HepG2 (cell line): ENCODE measurements around the gene PSMG3. TPM values are rescaled to one million over a fixed set of nuclear protein-coding genes. Genes with fewer than 3 reads are reported as not detected.

Experiments used
- AGO1 ChIP-seq: fragments of 200-400 bp; formaldehyde crosslinking; IDR thresholded peaks from 2 replicates; pipeline ENCODE4 v1.6.1; 2017; ENCODE audit warnings: mild to moderate bottlenecking, low read depth, low read length, moderate library complexity; ENCODE audit not compliant: poor library complexity, severe bottlenecking
- ATF2 ChIP-seq: sonication (generic); formaldehyde crosslinking; IDR thresholded peaks from 2 replicates; pipeline ENCODE4 v1.4.0; 2020; ENCODE audit warnings: missing genetic modification reagents
- EHMT2 ChIP-seq: fragments of 200-600 bp; sonication (generic); IDR thresholded peaks from 2 replicates; pipeline ENCODE4 v1.7.0; 2017; ENCODE audit warnings: antibody characterized with exemption, low read depth, low read length, borderline replicate concordance
- FOXO4 ChIP-seq: sonication (generic); formaldehyde crosslinking; conservative IDR thresholded peaks from 2 replicates; pipeline ENCODE4 v1.8.1; 2023; ENCODE audit warnings: missing genetic modification reagents
- GMEB1 ChIP-seq: sonication (generic); formaldehyde crosslinking; IDR thresholded peaks from 2 replicates; pipeline ENCODE4 v1.5.1; 2020; ENCODE audit warnings: missing genetic modification reagents, mild to moderate bottlenecking, borderline replicate concordance
- HOXA3 ChIP-seq: sonication (generic); formaldehyde crosslinking; IDR thresholded peaks from 2 replicates; pipeline ENCODE4 v1.5.0; 2020; ENCODE audit warnings: missing genetic modification reagents
- IRF9 ChIP-seq: sonication (generic); formaldehyde crosslinking; IDR thresholded peaks from 2 replicates; pipeline ENCODE4 v1.8.0; 2022; ENCODE audit warnings: missing genetic modification reagents, mild to moderate bottlenecking, borderline replicate concordance
- KDM2A ChIP-seq: sonication (generic); formaldehyde crosslinking; IDR thresholded peaks from 2 replicates; pipeline ENCODE4 v1.4.0; 2020; ENCODE audit warnings: low read depth, missing genetic modification reagents, borderline replicate concordance
- KDM5B ChIP-seq: sonication (generic); formaldehyde crosslinking; IDR thresholded peaks from 2 replicates; pipeline ENCODE4 v1.4.0; 2020; ENCODE audit warnings: missing genetic modification reagents, mild to moderate bottlenecking, borderline replicate concordance
- NAIF1 ChIP-seq: sonication (generic); formaldehyde crosslinking; IDR thresholded peaks from 2 replicates; pipeline ENCODE4 v1.5.0; 2020; ENCODE audit warnings: mild to moderate bottlenecking, missing genetic modification reagents, borderline replicate concordance
- PLRG1 ChIP-seq: fragments of 450-650 bp; conservative IDR thresholded peaks from 2 replicates; pipeline ENCODE4 v1.6.1; 2016
- RFX5 ChIP-seq: IDR thresholded peaks from 2 replicates; pipeline ENCODE4 v1.6.1; 2011; ENCODE audit warnings: low read depth, low read length, improper control_type of control experiment
- SMYD3 ChIP-seq: sonication (generic); formaldehyde crosslinking; IDR thresholded peaks from 2 replicates; pipeline ENCODE4 v1.8.1; 2023; ENCODE audit warnings: mild to moderate bottlenecking, missing genetic modification reagents
- TEAD3 ChIP-seq: optimal IDR thresholded peaks from 2 replicates; pipeline ENCODE3; 2016; ENCODE audit warnings: borderline replicate concordance
- XRCC5 ChIP-seq: fragments of 200-400 bp; formaldehyde crosslinking; optimal IDR thresholded peaks from 2 replicates; pipeline ENCODE3; 2017; ENCODE audit warnings: mild to moderate bottlenecking, low read length
- ZFP36 ChIP-seq: fragments of 150-350 bp; IDR thresholded peaks from 2 replicates; pipeline ENCODE4 v1.6.1; 2018; ENCODE audit warnings: borderline replicate concordance, low read length, low read depth; ENCODE audit not compliant: partially characterized antibody
- ZNF343 ChIP-seq: sonication (generic); formaldehyde crosslinking; IDR thresholded peaks from 2 replicates; pipeline ENCODE4 v1.4.0; 2020; ENCODE audit warnings: mild to moderate bottlenecking, missing genetic modification reagents
- ZNF556 ChIP-seq: sonication (generic); formaldehyde crosslinking; IDR thresholded peaks from 2 replicates; pipeline ENCODE4 v1.4.0; 2020; ENCODE audit warnings: mild to moderate bottlenecking, missing genetic modification reagents, borderline replicate concordance
- ZNF569 ChIP-seq: sonication (generic); formaldehyde crosslinking; IDR thresholded peaks from 2 replicates; pipeline ENCODE4 v1.5.0; 2020; ENCODE audit warnings: mild to moderate bottlenecking, missing genetic modification reagents, moderate library complexity, borderline replicate concordance
- ZNF644 ChIP-seq: IDR thresholded peaks from 2 replicates; pipeline ENCODE4 v1.6.1; 2016; ENCODE audit warnings: low read depth
- ZNF776 ChIP-seq: sonication (generic); formaldehyde crosslinking; IDR thresholded peaks from 2 replicates; pipeline ENCODE4 v1.4.0; 2020; ENCODE audit warnings: mild to moderate bottlenecking, missing genetic modification reagents
- ZNF777 ChIP-seq: sonication (generic); formaldehyde crosslinking; IDR thresholded peaks from 2 replicates; pipeline ENCODE4 v1.4.0; 2020; ENCODE audit warnings: missing genetic modification reagents
- ZNF850 ChIP-seq: sonication (generic); formaldehyde crosslinking; conservative IDR thresholded peaks from 2 replicates; pipeline ENCODE4 v1.9.0; 2021; ENCODE audit warnings: mild to moderate bottlenecking, missing genetic modification reagents
- polyA plus RNA-seq, 8 experiments: library from polyadenylated mRNA; depleted of rRNA in 3 of 8; stranded (reverse) in 7 of 8; unstranded in 1 of 8; fragments of >200 nt; fragmentation: Illumina TruSeq in 4 of 8; extraction: Trizol in 4 of 8; gene quantifications; 2 replicates each; pipeline versions ENCODE4 v1.2.1 to v1.2.3, GENCODE V29; 2011 to 2016; ENCODE audit warnings: low read depth in 4 of 8, missing spikeins in 1 of 8, mixed read lengths in 1 of 8; ENCODE audit not compliant: insufficient read depth in 1 of 8
- total RNA-seq, 5 experiments: library from RNA; depleted of rRNA; stranded (reverse); fragments of >200 nt; fragmentation: Illumina TruSeq; extraction: Trizol; gene quantifications; 2 replicates each; pipeline ENCODE4 v1.2.3, GENCODE V29; 2016; ENCODE audit warnings: low read depth in 1 of 5

The PSMG3 gene
- total and polyA plus RNA-seq, 2 of the 13 experiments (the other 11 are each of a cell fraction or from before 2014, with no cell fraction given) = 29.6 to 48.4 TPM

GRCh38 chr7:1555046-1555812, 14.6 kb downstream of the PSMG3 start (continued):
- TF ChIP-seq ZNF776 (CRISPR knock-in tag) (no peak; the same call in 1 of the 2 replicates), ZNF569 (CRISPR knock-in tag) (no peak), RFX5 (no peak), ZNF343 (CRISPR knock-in tag) (no peak), ZNF850 (no peak), IRF9 (CRISPR knock-in tag) (no peak; the same call in none of the 2 replicates), HOXA3 (CRISPR knock-in tag) (no peak; the same call in 1 of the 2 replicates), ZNF556 (CRISPR knock-in tag) (no peak), XRCC5 (no peak), KDM2A (CRISPR knock-in tag) (peak; percentile 16; the same call in 1 of the 2 replicates), EHMT2 (no peak), GMEB1 (CRISPR knock-in tag) (no peak; the same call in 1 of the 2 replicates), PLRG1 (no peak), TEAD3 (CRISPR knock-in tag) (peak; percentile 76), ZNF777 (CRISPR knock-in tag) (no peak), ZNF644 (CRISPR knock-in tag) (no peak), KDM5B (CRISPR knock-in tag) (no peak), FOXO4 (CRISPR knock-in tag) (no peak), AGO1 (no peak), NAIF1 (CRISPR knock-in tag) (no peak; the same call in 1 of the 2 replicates), ZFP36 (no peak), SMYD3 (CRISPR knock-in tag) (no peak), ATF2 (CRISPR knock-in tag) (no peak)
